ENCODE results near the gene SLC12A9. TPM values are rescaled to one million over a fixed set of nuclear protein-coding genes. Genes with fewer than 3 reads are reported as not detected.
A peak's percentile ranks its signal among the peaks of the same experiment; 100 is the strongest.

The SLC12A9 gene
- total RNA-seq, 1 experiment from 2014 or later = 24.6 TPM

GRCh38 chr7:100866729-100867039 is 14.2 kb downstream of the SLC12A9 start (continued):
- TF ChIP-seq REST (IDR thresholded peaks at IDR 0.05; ENCODE audit: low read depth) = no peak
- no peak for TF ChIP-seq ZBTB33 (IDR thresholded peaks at IDR 0.05; ENCODE audit: extremely low read depth, insufficient replicate concordance, low read length)

- peaks cover 42% of the 10 kb centered on the region for H3K79me2 ChIP-seq (ENCODE audit: insufficient read depth, low read length)
- no peaks in the 10 kb centered on the region for H3K27me3 ChIP-seq (ENCODE audit: insufficient read depth, low read length)
- peak; percentile 54 for ATAC-seq
- no peaks in the 10 kb centered on the region for H3K9me2 ChIP-seq (ENCODE audit: insufficient read depth)
- no peaks in the 10 kb centered on the region for H3K9me3 ChIP-seq (ENCODE audit: control insufficient read depth in 1 of 2, insufficient read depth in 1 of 2, low read depth in 1 of 2, low read length in 2 of 2)
- H3K4me3 ChIP-seq (replicated peaks in 1 of 2; ENCODE audit: low read depth in 1 of 2, low read length in 2 of 2) = peak within 1 kb of the TSS; percentile 90 to 95
- POLR2A ChIA-PET = interaction anchor here (0.7 to 1.1 kb wide), 3 partner anchors 8 to 23 kb away, joined by 4 to 5 read pairs (median 5); partner anchors contain the start of genes SLC12A9, SRRT and UFSP1
- BruUV-seq (replicated peaks) = TSS peak; percentile 77
- peak; percentile 68 for DNase-seq (ENCODE audit: low read depth, low spot score)
- peaks cover 9 to 13% of the 10 kb centered on the region in 2 experiments; a peak in 2 of 4 replicates for H3K36me3 ChIP-seq (ENCODE audit: control insufficient read depth in 1 of 2, insufficient read depth in 2 of 2, low read length in 2 of 2)
- CTCF ChIA-PET = no interaction called here
- peaks cover 25 to 39% of the 10 kb centered on the region in 2 experiments for H3K4me1 ChIP-seq (ENCODE audit: control insufficient read depth in 1 of 2, insufficient read depth in 2 of 2, low read length in 2 of 2)
- peak within 1 kb of the TSS; percentile 100 for H3K27ac ChIP-seq (ENCODE audit: low read depth, low read length)
- intact Hi-C loops (cut with micrococcal nuclease) = no loop called here
- H4K20me1 ChIP-seq (ENCODE audit: insufficient read depth) = no peaks in the 10 kb centered on the region
- H2AFZ ChIP-seq (ENCODE audit: low read depth, low read length, poor library complexity, severe bottlenecking) = no peak within 1 kb of the TSS
- H3K9ac ChIP-seq (ENCODE audit: low read length) = peak within 1 kb of the TSS; percentile 99
- RAD21 ChIA-PET (ENCODE audit: low non-redundant PET in 1 of 2, low total read pairs in 2 of 2, uncharacterized antibody in 2 of 2, unreplicated experiment in 2 of 2) = no interaction called here
- peak within 1 kb of the TSS; percentile 89 for H3K4me2 ChIP-seq (ENCODE audit: low read length)
- TF ChIP-seq RAD21 (IDR thresholded peaks at IDR 0.05; ENCODE audit: low read depth) (no peak), YY1 (IDR thresholded peaks at IDR 0.05; ENCODE audit: extremely low read depth, insufficient replicate concordance, low read depth, low read length) (peak; percentile 69), FOSL1 (IDR thresholded peaks at IDR 0.05; ENCODE audit: low read depth) (no peak), MAX (IDR thresholded peaks at IDR 0.05) (no peak), SP1 (IDR thresholded peaks at IDR 0.05; ENCODE audit: low read depth) (no peak), JUND (IDR thresholded peaks at IDR 0.05) (no peak), ATF3 (IDR thresholded peaks at IDR 0.05) (no peak), POLR2A (IDR thresholded peaks at IDR 0.05; ENCODE audit: borderline replicate concordance, extremely low read depth, insufficient read depth, insufficient read length) (peak; percentile 18), ZNF274 (IDR thresholded peaks at IDR 0.05; ENCODE audit: low read depth, low read length) (no peak), SIN3A (IDR thresholded peaks at IDR 0.05; ENCODE audit: low read depth) (no peak), EZH2phosphoT487 (IDR thresholded peaks at IDR 0.05; ENCODE audit: borderline replicate concordance) (no peak), EGR1 (IDR thresholded peaks at IDR 0.05; ENCODE audit: low read depth) (no peak), POLR2AphosphoS5 (IDR thresholded peaks at IDR 0.05; ENCODE audit: low read depth, low read length) (peak; percentile 67; the same call in 1 of the 2 replicates), CEBPB (IDR thresholded peaks at IDR 0.05; ENCODE audit: low read depth) (no peak), EZH2 (IDR thresholded peaks at IDR 0.05) (no peak), CTCF (IDR thresholded peaks at IDR 0.05 in 2 of 3, conservative IDR thresholded peaks at IDR 0.05 in 1 of 3; ENCODE audit: borderline replicate concordance in 1 of 3, insufficient read depth in 1 of 3, low read depth in 2 of 3, low read length in 2 of 3) (no peak)
These were observed 14.7 kb downstream of the SLC12A9 start, which contains the start of gene TRIP6 for GRCh38 chr7:100867040-100867775. Gene TRIP6, plus strand, starts transcription at chr7:100867387. Its CDS starts 111 bp downstream, at chr7:100867498.
